Bronchial epithelial cell (primary cell): ENCODE measurements around the gene POLR3F. TPM values are rescaled to one million over a fixed set of nuclear protein-coding genes. Genes with fewer than 3 reads are reported as not detected.
"Not testable (repeated sequence)": the region's sequence is repeated elsewhere in the genome, so short reads cannot be mapped to it uniquely, and the experiment has no call there.

Experiments
- DNase-seq: peaks from one replicate; pipeline ENCODE4 v3.0.0-alpha.2; 2010; ENCODE audit warnings: low read depth
- FAIRE-seq: peaks from 2 replicates; lab custom pipeline; 2011; peaks lifted over from hg19 to GRCh38; lab: Jason Lieb, UNC
- H3K27me3 ChIP-seq: 2 replicates; pipeline ENCODE4 v1.5.1; 2011; ENCODE audit warnings: low read length; ENCODE audit not compliant: control insufficient read depth, insufficient read depth
- H3K36me3 ChIP-seq: 2 replicates; pipeline ENCODE4 v1.5.1; 2011; ENCODE audit warnings: low read length; ENCODE audit not compliant: control insufficient read depth, insufficient read depth
- H3K4me3 ChIP-seq: 2 replicates; pipeline ENCODE4 v1.5.1; 2011; ENCODE audit warnings: mild to moderate bottlenecking, low read depth, low read length, control low read depth
- total RNA-seq: library from RNA; depleted of rRNA; stranded (reverse); fragments of >200 nt; gene quantifications from 2 replicates; pipeline ENCODE4 v1.2.1, GENCODE V29; 2014
- TF ChIP-seq, protein P1 (sequence below): IDR thresholded peaks from 2 replicates; pipeline ENCODE4 v1.5.1; 2011; ENCODE audit warnings: mild to moderate bottlenecking, moderate library complexity, low read length, control low read depth, inconsistent platforms; ENCODE audit not compliant: insufficient read depth, severe bottlenecking

POLR3F gene
- total RNA-seq, 1 donor from 2014 or later: 6.3 TPM

DNA sequence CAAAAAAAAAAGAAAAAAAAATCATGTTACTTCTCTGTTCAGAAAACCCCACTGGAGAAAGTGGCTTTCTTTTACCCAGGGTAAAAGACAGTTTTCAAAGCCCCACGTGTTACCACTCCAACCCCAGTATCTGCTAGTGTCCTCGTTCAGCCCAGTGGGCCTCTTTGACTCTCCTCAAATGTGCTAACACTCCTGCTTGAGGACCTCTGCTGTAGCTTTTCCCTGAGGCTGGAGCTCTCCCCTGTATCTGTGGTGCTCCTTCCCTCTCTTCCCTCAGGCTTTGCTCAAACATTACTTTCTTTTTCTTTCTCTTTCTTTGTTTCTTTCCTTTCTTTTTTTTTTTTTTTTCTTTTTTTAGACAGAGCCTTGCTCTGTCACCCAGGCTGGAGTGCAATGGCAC, 55.9 kb downstream of the POLR3F start:
- Histone ChIP-seq H3K4me3 (no peak overlapping the region), H3K27me3 (no peaks in the 10 kb centered on the region), H3K36me3 (peaks cover 11% of the 10 kb centered on the region)
- no peak for DNase-seq
- TF ChIP-seq, protein P1, sequence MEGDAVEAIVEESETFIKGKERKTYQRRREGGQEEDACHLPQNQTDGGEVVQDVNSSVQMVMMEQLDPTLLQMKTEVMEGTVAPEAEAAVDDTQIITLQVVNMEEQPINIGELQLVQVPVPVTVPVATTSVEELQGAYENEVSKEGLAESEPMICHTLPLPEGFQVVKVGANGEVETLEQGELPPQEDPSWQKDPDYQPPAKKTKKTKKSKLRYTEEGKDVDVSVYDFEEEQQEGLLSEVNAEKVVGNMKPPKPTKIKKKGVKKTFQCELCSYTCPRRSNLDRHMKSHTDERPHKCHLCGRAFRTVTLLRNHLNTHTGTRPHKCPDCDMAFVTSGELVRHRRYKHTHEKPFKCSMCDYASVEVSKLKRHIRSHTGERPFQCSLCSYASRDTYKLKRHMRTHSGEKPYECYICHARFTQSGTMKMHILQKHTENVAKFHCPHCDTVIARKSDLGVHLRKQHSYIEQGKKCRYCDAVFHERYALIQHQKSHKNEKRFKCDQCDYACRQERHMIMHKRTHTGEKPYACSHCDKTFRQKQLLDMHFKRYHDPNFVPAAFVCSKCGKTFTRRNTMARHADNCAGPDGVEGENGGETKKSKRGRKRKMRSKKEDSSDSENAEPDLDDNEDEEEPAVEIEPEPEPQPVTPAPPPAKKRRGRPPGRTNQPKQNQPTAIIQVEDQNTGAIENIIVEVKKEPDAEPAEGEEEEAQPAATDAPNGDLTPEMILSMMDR: no peak
- FAIRE-seq: no peak

DNA sequence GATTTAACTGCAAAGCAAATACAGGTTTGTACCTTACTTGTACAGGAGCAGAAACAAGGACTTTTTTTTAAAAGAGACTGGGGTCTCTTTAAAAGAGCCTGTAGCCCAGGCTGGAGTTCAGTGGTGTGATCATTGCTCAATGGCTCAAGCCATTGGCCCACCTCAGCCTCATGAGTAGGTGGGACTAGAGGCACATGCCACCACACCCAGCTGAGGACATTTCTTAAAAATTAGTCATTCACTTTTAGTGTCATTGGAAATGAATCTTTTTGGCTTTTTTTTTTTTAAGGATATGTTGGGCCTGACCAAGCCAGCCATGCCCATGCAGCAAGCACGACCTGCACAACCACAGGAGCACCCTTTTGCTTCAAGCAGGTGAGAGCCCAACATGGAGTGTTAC, 57.5 kb downstream of the POLR3F start:
- DNase-seq (peak; percentile 81), FAIRE-seq (no peak)
- no peak overlapping the region for H3K4me3 ChIP-seq
- TF ChIP-seq, protein P1: no peak
- peaks cover 22% of the 10 kb centered on the region for H3K36me3 ChIP-seq
- no peaks in the 10 kb centered on the region for H3K27me3 ChIP-seq

DNA sequence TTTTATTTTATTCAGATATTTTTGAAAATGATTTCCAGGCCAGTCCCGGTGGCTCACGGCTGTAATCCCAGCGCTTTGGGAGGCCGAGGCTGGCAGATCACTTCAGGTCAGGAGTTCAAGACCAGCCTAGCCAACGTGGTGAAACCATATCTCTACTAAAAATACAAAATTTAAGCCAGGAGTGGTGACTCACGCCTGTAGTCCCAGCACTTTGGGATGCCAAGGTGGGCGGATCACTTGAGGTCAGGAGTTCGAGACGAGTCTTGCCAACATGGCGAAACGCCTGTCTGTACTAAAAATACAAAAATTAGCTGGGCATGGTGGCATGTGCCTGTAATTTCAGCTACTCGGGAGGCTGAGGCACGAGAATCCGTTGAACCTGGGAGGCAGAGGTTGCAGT, 59.6 kb downstream of the POLR3F start:
- H3K4me3 ChIP-seq, DNase-seq, FAIRE-seq, H3K27me3 ChIP-seq: not testable (repeated sequence)
- peaks cover 25% of the 10 kb centered on the region for H3K36me3 ChIP-seq

DNA sequence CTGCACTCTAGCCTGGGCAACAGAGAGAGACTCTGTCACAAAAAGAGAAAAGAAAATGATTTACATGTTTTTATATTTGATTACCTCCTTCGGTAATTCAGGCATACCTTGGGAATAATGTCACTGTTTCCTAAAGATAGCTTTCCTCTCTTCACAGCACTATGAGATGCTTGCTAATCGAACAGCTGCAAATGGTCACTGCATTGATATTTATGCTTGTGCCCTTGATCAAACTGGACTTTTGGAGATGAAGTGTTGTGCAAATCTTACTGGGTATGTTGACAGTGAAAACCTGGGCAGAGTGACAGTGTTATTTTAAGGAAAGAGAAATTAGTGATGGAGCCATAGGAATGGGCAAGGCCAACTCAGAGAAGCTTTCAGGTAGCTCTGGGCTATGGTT, 60.1 kb downstream of the POLR3F start:
- TF ChIP-seq, protein P1: no peak
- peaks cover 25% of the 10 kb centered on the region for H3K36me3 ChIP-seq
- DNase-seq: no peak
- H3K4me3 ChIP-seq: no peak overlapping the region
- no peak for FAIRE-seq
- no peaks in the 10 kb centered on the region for H3K27me3 ChIP-seq

DNA sequence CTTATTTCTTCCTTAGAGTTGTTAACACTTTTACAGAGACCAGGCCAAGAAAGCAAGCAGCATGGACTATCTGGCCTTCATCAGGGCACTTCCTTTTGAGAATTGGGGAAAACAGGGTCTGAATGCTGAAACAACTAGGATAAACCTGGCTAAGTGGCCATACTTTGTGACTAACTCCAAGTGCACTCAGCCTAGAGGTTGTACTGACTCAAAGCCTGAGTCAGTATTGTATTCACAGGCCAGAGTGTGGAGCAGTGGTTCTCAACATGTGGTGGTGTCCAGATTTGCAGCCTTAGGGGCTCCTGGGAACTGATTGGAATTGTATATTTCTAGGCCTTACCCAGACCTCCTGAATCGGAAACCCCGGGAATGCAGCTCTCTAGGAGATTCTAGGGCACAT, 60.6 kb downstream of the POLR3F start:
- TF ChIP-seq, protein P1: no peak
- FAIRE-seq (no peak), DNase-seq (peak; percentile 69)
- peaks cover 28% of the 10 kb centered on the region for H3K36me3 ChIP-seq
- no peaks in the 10 kb centered on the region for H3K27me3 ChIP-seq
- no peak overlapping the region for H3K4me3 ChIP-seq

DNA sequence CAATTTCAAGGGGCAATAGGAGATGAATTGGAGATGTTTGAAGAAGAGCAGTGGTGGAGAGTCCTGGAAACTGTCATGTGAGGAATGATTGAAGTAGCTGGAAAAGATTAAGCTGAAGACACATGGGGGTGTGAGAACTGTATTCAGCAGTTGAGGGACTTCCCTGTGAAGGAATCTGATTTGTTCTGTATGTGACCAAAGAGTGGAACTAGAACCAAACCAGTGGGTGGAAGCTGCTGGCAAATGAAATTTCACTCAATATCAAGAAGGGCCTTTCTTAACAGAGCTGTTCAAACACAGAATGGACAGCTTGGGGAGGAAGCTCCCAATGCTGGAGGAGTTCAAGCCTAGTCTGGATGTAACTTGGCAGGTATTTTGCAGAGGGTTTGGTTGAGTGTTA, 61.9 kb downstream of the POLR3F start:
- Histone ChIP-seq H3K4me3 (no peak overlapping the region), H3K36me3 (peaks cover 36% of the 10 kb centered on the region)
- TF ChIP-seq, protein P1: no peak

More for the DNA sequence above, 61.9 kb downstream of the POLR3F start:
- H3K27me3 ChIP-seq: no peaks in the 10 kb centered on the region
- no peak for DNase-seq
- FAIRE-seq: peak; percentile 64
